Measurements from ENCODE around the gene RNF123. TPM values are rescaled to one million over a fixed set of nuclear protein-coding genes. Genes with fewer than 3 reads are reported as not detected.

Gene RNF123
- total and polyA plus RNA-seq, 2 donors (not counting 3 experiments of a cell fraction or from before 2014, with no cell fraction given): 43.4 to 59.3 TPM

- no peak overlapping the region for H3K4me3 ChIP-seq (replicated peaks in 1 of 3; ENCODE audit: insufficient read depth in 1 of 3, low read depth in 1 of 3, low read length in 3 of 3)
- H3K27me3 ChIP-seq (ENCODE audit: control insufficient read depth in 2 of 2, insufficient read depth in 2 of 2, low read length in 2 of 2): peaks cover 0 to 2% of the 10 kb centered on the region in 2 experiments
- no peaks in the 10 kb centered on the region for H3K4me1 ChIP-seq (ENCODE audit: control insufficient read depth, extremely low read depth, insufficient read depth, low read length)
- no peak for TF ChIP-seq MYC (IDR thresholded peaks at IDR 0.05; ENCODE audit: low read depth, low read length)
- TF ChIP-seq EZH2 (IDR thresholded peaks at IDR 0.05; ENCODE audit: borderline replicate concordance, low read depth, low read length, severe bottlenecking): no peak
- TF ChIP-seq CTCF (IDR thresholded peaks at IDR 0.05; ENCODE audit: extremely low read depth in 1 of 2, insufficient read depth in 1 of 2, low read depth in 1 of 2, low read length in 2 of 2): no peak
- TF ChIP-seq POLR2AphosphoS5 (IDR thresholded peaks at IDR 0.05; ENCODE audit: insufficient read depth, low read depth, low read length): no peak
- TF ChIP-seq, protein P1, sequence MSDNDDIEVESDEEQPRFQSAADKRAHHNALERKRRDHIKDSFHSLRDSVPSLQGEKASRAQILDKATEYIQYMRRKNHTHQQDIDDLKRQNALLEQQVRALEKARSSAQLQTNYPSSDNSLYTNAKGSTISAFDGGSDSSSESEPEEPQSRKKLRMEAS (IDR thresholded peaks at IDR 0.05; ENCODE audit: insufficient read depth, insufficient read length): no peak
- TF ChIP-seq GATA2 (IDR thresholded peaks at IDR 0.05; ENCODE audit: insufficient read depth, insufficient read length, low read depth, low read length): no peak
- no peak for TF ChIP-seq POLR2A (IDR thresholded peaks at IDR 0.05; ENCODE audit: low read depth, low read length)
- TF ChIP-seq FOS (IDR thresholded peaks at IDR 0.05; ENCODE audit: borderline replicate concordance, insufficient read depth, low read length): no peak
- TF ChIP-seq JUN (IDR thresholded peaks at IDR 0.05; ENCODE audit: borderline replicate concordance, insufficient read depth, insufficient read length, low read depth): no peak
- DNase-seq (ENCODE audit: low read depth, low spot score) (no peak), FAIRE-seq (no peak)
- BruUV-seq (replicated peaks): no TSS peak
- no peak overlapping the region for H3K27ac ChIP-seq (ENCODE audit: insufficient read depth, low read depth, low read length)
- no peak overlapping the region for H3K4me2 ChIP-seq (ENCODE audit: insufficient read depth, low read length)
- no peaks in the 10 kb centered on the region for H4K20me1 ChIP-seq (replicated peaks; ENCODE audit: control insufficient read depth, extremely low read depth, insufficient read depth, low read length)
- H3K9ac ChIP-seq (replicated peaks; ENCODE audit: extremely low read depth, insufficient read depth, low read length): no peak overlapping the region
- POLR2A ChIA-PET: no interaction called here
- no peak overlapping the region for H2AFZ ChIP-seq (ENCODE audit: low read depth, low read length)
- CTCF ChIA-PET: interaction anchor here (5.3 kb wide), 1 partner anchor 123 kb away, joined by 34 read pairs; no protein-coding TSS in a partner anchor
- no peaks in the 10 kb centered on the region for H3K36me3 ChIP-seq (ENCODE audit: control insufficient read depth in 2 of 2, extremely low read depth in 1 of 2, insufficient read depth in 2 of 2, low read length in 2 of 2)
- dilution Hi-C loops (cut with MboI; ENCODE audit: extremely low pct_ligation_motif_present, low sequenced_read_pairs): no loop called here
- H3K79me2 ChIP-seq (ENCODE audit: control insufficient read depth, insufficient read depth, low read length): no peaks in the 10 kb centered on the region
- no peaks in the 10 kb centered on the region for H3K9me1 ChIP-seq (replicated peaks; ENCODE audit: control insufficient read depth, extremely low read depth, insufficient read depth, low read length)
- no peaks in the 10 kb centered on the region for H3K9me3 ChIP-seq (replicated peaks; ENCODE audit: control insufficient read depth, insufficient read depth, low read length)
- intact Hi-C loops (cut with micrococcal nuclease): no loop called here
These were observed 26.5 kb upstream of the RNF123 start for GRCh38 chr3:49662720-49663413.
